H9 (cell line): Measurements from ENCODE around the gene BCL2L14. TPM values are rescaled to one million over a fixed set of nuclear protein-coding genes. Genes with fewer than 3 reads are reported as not detected.
"Not testable (repeated sequence)": the region's sequence is repeated elsewhere in the genome, so short reads cannot be mapped to it uniquely, and the experiment has no call there.

Source experiments
- DNase-seq: peaks from one replicate; pipeline ENCODE4 v3.0.0-alpha.2; 2017
- H2AFZ ChIP-seq: one replicate; pipeline ENCODE4 v1.6.1; 2013; ENCODE audit warnings: mild to moderate bottlenecking, low read length, control low read depth, moderate library complexity
- H2AK5ac ChIP-seq: 2 replicates; pipeline ENCODE4 v1.6.1; 2013; ENCODE audit warnings: low read length, control low read depth, mixed read lengths; ENCODE audit not compliant: insufficient read length
- H2BK120ac ChIP-seq: one replicate; pipeline ENCODE4 v1.6.1; 2013; ENCODE audit warnings: low read depth, mild to moderate bottlenecking, low read length, control low read depth, inconsistent platforms; ENCODE audit not compliant: poor library complexity, severe bottlenecking
- H2BK12ac ChIP-seq: 2 replicates; pipeline ENCODE4 v1.6.1; 2013; ENCODE audit warnings: low read length, control low read depth, mixed read lengths, low read depth; ENCODE audit not compliant: insufficient read length
- H2BK15ac ChIP-seq: 2 replicates; pipeline ENCODE4 v1.6.1; 2013; ENCODE audit warnings: low read depth, low read length, control low read depth
- H2BK20ac ChIP-seq: one replicate; pipeline ENCODE4 v1.6.1; 2013; ENCODE audit warnings: low read depth, mild to moderate bottlenecking, low read length, control low read depth, inconsistent platforms; ENCODE audit not compliant: poor library complexity, severe bottlenecking
- H2BK5ac ChIP-seq: 2 replicates; pipeline ENCODE4 v1.6.1; 2013; ENCODE audit warnings: low read length, control low read depth, mixed read lengths; ENCODE audit not compliant: insufficient read length
- H3K14ac ChIP-seq: 2 replicates; pipeline ENCODE4 v1.6.1; 2013; ENCODE audit warnings: low read length, control low read depth; ENCODE audit not compliant: insufficient read depth
- H3K18ac ChIP-seq: 2 replicates; pipeline ENCODE4 v1.6.1; 2013; ENCODE audit warnings: low read depth, mild to moderate bottlenecking, mixed read lengths, low read length, control low read depth; ENCODE audit not compliant: insufficient read length
- H3K23ac ChIP-seq: 2 replicates; pipeline ENCODE4 v1.6.1; 2013; ENCODE audit warnings: low read length, control low read depth, mixed read lengths, low read depth; ENCODE audit not compliant: insufficient read length
- H3K23me2 ChIP-seq: 2 replicates; pipeline ENCODE4 v1.6.1; 2013; ENCODE audit warnings: low read depth, mild to moderate bottlenecking, mixed read lengths, low read length, control low read depth; ENCODE audit not compliant: insufficient read length, poor library complexity, severe bottlenecking
- H3K27ac ChIP-seq: 2 replicates; pipeline ENCODE4 v1.5.1; 2013; ENCODE audit warnings: low read length, control low read depth, mixed read lengths, low read depth; ENCODE audit not compliant: insufficient read length
- H3K27me3 ChIP-seq: 2 replicates; pipeline ENCODE4 v1.6.1; 2013; ENCODE audit warnings: low read length, control low read depth, inconsistent platforms; ENCODE audit not compliant: insufficient read depth
- H3K4ac ChIP-seq: 2 replicates; pipeline ENCODE4 v1.6.1; 2013; ENCODE audit warnings: low read depth, mild to moderate bottlenecking, control low read depth, inconsistent platforms, low read length, moderate library complexity
- H3K4me1 ChIP-seq: 2 replicates; pipeline ENCODE4 v1.6.1; 2013; ENCODE audit warnings: low read length, control low read depth, inconsistent platforms; ENCODE audit not compliant: insufficient read depth
- H3K4me2 ChIP-seq: 2 replicates; pipeline ENCODE4 v1.6.1; 2013; ENCODE audit warnings: low read length, control low read depth, mixed read lengths; ENCODE audit not compliant: insufficient read length, insufficient read depth
- H3K56ac ChIP-seq: 2 replicates; pipeline ENCODE4 v1.6.1; 2013; ENCODE audit warnings: low read depth, mild to moderate bottlenecking, mixed read lengths, low read length, control low read depth; ENCODE audit not compliant: insufficient read length
- H3K79me1 ChIP-seq: 2 replicates; pipeline ENCODE4 v1.6.1; 2013; ENCODE audit warnings: low read depth, mild to moderate bottlenecking, moderate library complexity, low read length, control low read depth, inconsistent platforms; ENCODE audit not compliant: insufficient read depth, poor library complexity, severe bottlenecking
- H3K79me2 ChIP-seq: 2 replicates; pipeline ENCODE4 v1.6.1; 2013; ENCODE audit warnings: low read length, control low read depth, inconsistent platforms; ENCODE audit not compliant: insufficient read depth
- H3K9ac ChIP-seq: 2 replicates; pipeline ENCODE4 v1.6.1; 2013; ENCODE audit warnings: low read length, control low read depth, mixed read lengths; ENCODE audit not compliant: insufficient read length; ENCODE audit errors: extremely low read depth
- H3K9me3 ChIP-seq: one replicate; pipeline ENCODE4 v1.6.1; 2013; ENCODE audit warnings: low read depth, low read length, inconsistent platforms; ENCODE audit not compliant: control insufficient read depth
- H3T11ph ChIP-seq: one replicate; pipeline ENCODE4 v1.6.1; 2013; ENCODE audit warnings: mild to moderate bottlenecking, low read length, control low read depth, inconsistent platforms
- H4K20me1 ChIP-seq: one replicate; pipeline ENCODE4 v1.6.1; 2013; ENCODE audit not compliant: control insufficient read depth, insufficient read length, insufficient read depth
- H4K5ac ChIP-seq: 2 replicates; pipeline ENCODE4 v1.6.1; 2013; ENCODE audit warnings: low read depth, mild to moderate bottlenecking, mixed read lengths, low read length, control low read depth; ENCODE audit not compliant: insufficient read length
- H4K8ac ChIP-seq: replicated peaks from 2 replicates; pipeline ENCODE4 v1.6.1; 2013; ENCODE audit warnings: low read length, control low read depth, mixed read lengths, low read depth; ENCODE audit not compliant: insufficient read length
- H4K91ac ChIP-seq: 2 replicates; pipeline ENCODE4 v1.6.1; 2013; ENCODE audit warnings: low read depth, mild to moderate bottlenecking, moderate library complexity, mixed read lengths, low read length, control low read depth; ENCODE audit not compliant: insufficient read length
- H3K27ac Mint-ChIP-seq, 3 experiments: 2 replicates in 2 of 3; 3 replicates in 1 of 3; pipeline ENCODE4 v1.8.0; 2020 to 2021; ENCODE audit warnings: mixed read lengths in 3 of 3, mild to moderate bottlenecking in 1 of 3, moderate library complexity in 1 of 3
- H3K27me3 Mint-ChIP-seq: 2 replicates; pipeline ENCODE4 v1.8.0; 2021; ENCODE audit warnings: low read depth, mild to moderate bottlenecking, moderate library complexity, mixed read lengths
- H3K36me3 Mint-ChIP-seq, 3 experiments: 2 replicates in 2 of 3; 3 replicates in 1 of 3; pipeline ENCODE4 v1.8.0; 2020 to 2021; ENCODE audit warnings: low read depth in 3 of 3, mixed read lengths in 3 of 3; ENCODE audit not compliant: insufficient read depth in 1 of 3
- H3K4me1 Mint-ChIP-seq, 2 experiments: 2 replicates each; pipeline ENCODE4 v1.8.0; 2020; ENCODE audit warnings: mixed read lengths in 2 of 2
- H3K4me3 Mint-ChIP-seq, 2 experiments: 2 replicates in 1 of 2; 3 replicates in 1 of 2; pipeline ENCODE4 v1.8.0; 2020 to 2021; ENCODE audit warnings: mild to moderate bottlenecking in 2 of 2, mixed read lengths in 2 of 2, moderate library complexity in 1 of 2
- H3K9me3 Mint-ChIP-seq, 2 experiments: 2 replicates in 1 of 2; 3 replicates in 1 of 2; pipeline ENCODE4 v1.8.0; 2020; ENCODE audit warnings: mild to moderate bottlenecking in 2 of 2, mixed read lengths in 2 of 2, moderate library complexity in 1 of 2
- CTCF ChIP-seq: fragments of 200-600 bp; sonication (generic); conservative IDR thresholded peaks from 3 replicates; pipeline ENCODE4 v1.8.0; 2021; ENCODE audit warnings: antibody characterized with exemption, mild to moderate bottlenecking
- WGBS: extraction: QIAGEN DNeasy Blood & Tissue Kit; methylation state at CpG from one replicate; pipeline ENCODE4 v1.1.7; 2013; ENCODE audit warnings: missing lambda C conversion rate, low lambda C conversion rate, mixed read lengths; ENCODE audit not compliant: insufficient read length; ENCODE audit errors: extremely low coverage; 5-methylcytosine and 5-hydroxymethylcytosine counted together
- total RNA-seq: library from RNA; stranded (reverse); gene quantifications from 2 replicates; pipeline ENCODE4 v1.2.1, GENCODE V29; 2021

The BCL2L14 gene
- total RNA-seq, 1 experiment from 2014 or later = 0.28 TPM

DNA sequence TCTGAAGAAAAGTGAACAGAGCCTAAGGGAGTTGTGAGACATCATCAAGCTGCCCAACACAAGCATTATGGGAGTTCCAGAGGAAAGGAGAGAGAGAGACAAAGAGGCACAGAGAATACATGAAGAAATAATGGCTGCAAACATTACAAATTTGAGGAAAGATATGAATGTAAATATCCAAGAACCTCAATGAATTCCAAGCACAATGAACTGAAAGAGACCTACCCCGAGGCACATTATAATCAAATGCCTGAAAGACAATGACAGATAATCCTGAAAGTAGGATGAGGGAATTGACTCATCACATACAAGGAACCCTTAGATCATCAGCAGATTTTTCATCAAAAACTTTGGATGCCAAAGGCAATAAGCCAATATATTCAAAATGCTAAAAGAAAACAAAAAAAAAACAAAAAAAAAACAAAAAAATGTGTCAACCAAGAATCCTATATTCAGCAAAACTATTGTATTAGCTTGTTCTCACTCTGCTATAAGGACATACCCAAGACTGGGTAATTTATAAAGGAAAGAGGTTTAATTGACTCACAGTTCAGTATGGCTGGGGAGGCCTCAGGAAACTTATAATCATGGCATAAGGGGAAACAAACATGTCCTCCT lies 37.8 kb downstream of the BCL2L14 start:
- no CpG with 5 or more reads among the region's 1 CpG for WGBS
- Histone ChIP-seq H2BK15ac (no peak overlapping the region), H3K4ac (no peak overlapping the region), H3K4me2 (no peak overlapping the region), H2BK12ac (no peak overlapping the region), H2BK120ac (no peak overlapping the region), H3K4me1 (no peaks in the 10 kb centered on the region), H4K8ac (no peak overlapping the region), H2AFZ (no peak overlapping the region), H3K23me2 (no peaks in the 10 kb centered on the region), H4K91ac (no peak overlapping the region), H3K18ac (no peak overlapping the region), H3K9me3 (peaks cover 10% of the 10 kb centered on the region), H3K56ac (no peak overlapping the region), H3K14ac (no peak overlapping the region), H4K20me1 (no peaks in the 10 kb centered on the region), H3T11ph (no peak overlapping the region), H2AK5ac (no peak overlapping the region), H3K27ac (no peak overlapping the region), H3K9ac (no peak overlapping the region), H2BK20ac (no peak overlapping the region), H3K79me1 (no peaks in the 10 kb centered on the region), H2BK5ac (no peak overlapping the region), H3K27me3 (no peaks in the 10 kb centered on the region), H3K23ac (no peak overlapping the region), H3K79me2 (no peaks in the 10 kb centered on the region), H4K5ac (no peak overlapping the region)
- Mint-ChIP-seq H3K36me3 (peaks cover 36 to 58% (median 41%) of the 10 kb centered on the region in 3 experiments), H3K27me3 (no peaks in the 10 kb centered on the region), H3K4me1 (peaks cover 7% of the 10 kb centered on the region in 2 experiments; a peak in 1 of 4 replicates), H3K9me3 (peaks cover 16 to 21% of the 10 kb centered on the region in 2 experiments), H3K27ac (no peak overlapping the region; a peak in 1 of 7 replicates), H3K4me3 (no peak overlapping the region)
- DNase-seq = no peak
- no peak for TF ChIP-seq CTCF

DNA sequence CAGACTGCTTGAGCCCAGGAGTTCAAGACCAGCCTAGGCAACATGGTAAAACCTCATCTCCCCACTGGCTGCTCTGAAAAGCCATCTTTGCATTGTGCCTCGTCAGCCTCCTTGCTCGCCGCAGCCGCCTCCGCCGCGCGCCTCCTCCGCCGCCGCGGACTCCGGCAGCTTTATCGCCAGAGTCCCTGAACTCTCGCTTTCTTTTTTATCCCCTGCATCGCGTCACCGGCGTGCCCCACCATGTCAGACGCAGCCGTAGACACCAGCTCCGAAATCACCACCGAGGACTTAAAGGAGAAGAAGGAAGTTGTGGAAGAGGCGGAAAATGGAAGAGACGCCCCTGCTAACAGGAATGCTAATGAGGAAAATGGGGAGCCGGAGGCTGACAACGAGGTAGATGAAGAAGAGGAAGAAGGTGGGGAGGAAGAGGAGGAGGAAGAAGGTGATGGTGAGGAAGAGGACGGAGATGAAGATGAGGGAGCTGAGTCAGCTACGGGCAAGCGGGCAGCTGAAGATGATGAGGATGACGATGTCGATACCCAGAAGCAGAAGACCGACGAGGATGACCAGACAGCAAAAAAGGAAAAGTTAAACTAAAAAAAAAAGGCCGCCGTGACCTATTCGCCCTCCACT lies 40.3 kb downstream of the BCL2L14 start:
- not testable (repeated sequence) for H2AFZ ChIP-seq, H3K56ac ChIP-seq, H3K9ac ChIP-seq, H3K18ac ChIP-seq, H3K27me3 ChIP-seq, H2BK20ac ChIP-seq, H3K4me1 ChIP-seq, H3K9me3 ChIP-seq, H3K4ac ChIP-seq, H4K5ac ChIP-seq, H3K79me2 ChIP-seq, H3K4me2 ChIP-seq, H3K27me3 Mint-ChIP-seq, H2BK5ac ChIP-seq, H3K4me3 Mint-ChIP-seq, H3T11ph ChIP-seq, H3K23ac ChIP-seq, DNase-seq, H3K79me1 ChIP-seq, H4K8ac ChIP-seq, H2AK5ac ChIP-seq, H3K4me1 Mint-ChIP-seq, H4K91ac ChIP-seq, H2BK15ac ChIP-seq, H3K14ac ChIP-seq, H4K20me1 ChIP-seq, H3K27ac Mint-ChIP-seq, H2BK12ac ChIP-seq, H3K27ac ChIP-seq, H2BK120ac ChIP-seq, H3K23me2 ChIP-seq
- H3K36me3 Mint-ChIP-seq = peaks cover 31 to 55% (median 35%) of the 10 kb centered on the region in 3 experiments
- WGBS = 100% methylated on average over 1 of the region's 37 CpGs
- peaks cover 16 to 17% of the 10 kb centered on the region in 2 experiments for H3K9me3 Mint-ChIP-seq
